ENCODE data around the gene IL15RA. TPM values are rescaled to one million over a fixed set of nuclear protein-coding genes. Genes with fewer than 3 reads are reported as not detected.

IL15RA gene
- polyA plus RNA-seq, 2 of the 4 experiments (the other 2 are of a cell fraction): 0.46 to 0.83 TPM

- FAIRE-seq: no peak
- H3K4me2 ChIP-seq: no peak overlapping the region
- no peaks in the 10 kb centered on the region for H3K4me1 ChIP-seq
- ChIA-PET CTCF (no interaction called here), POLR2A (no interaction called here)
- no peak overlapping the region for H3K27ac ChIP-seq
- WGBS (ENCODE audit: missing lambda C conversion rate): 44% methylated on average over 5 of the region's 5 CpGs
- no peaks in the 10 kb centered on the region for H3K9me3 ChIP-seq
- ATAC-seq: no peak
- H3K4me3 ChIP-seq: no peak overlapping the region
- no peak for TF ChIP-seq EHMT2 (IDR thresholded peaks at IDR 0.05; ENCODE audit: low read depth)
- no peak for TF ChIP-seq KDM1A (IDR thresholded peaks at IDR 0.05; ENCODE audit: low read depth)
- TF ChIP-seq FOXS1 (CRISPR knock-in tag; IDR thresholded peaks at IDR 0.05): no peak
- DNase-seq (ENCODE audit: low read depth in 1 of 2, low spot score in 1 of 2): no peak
Measured at GRCh38 chr10:6018422-6018821, 41.1 kb upstream of the IL15RA start.

GRCh38 chr10:6017781-6018354, 40.5 kb upstream of the IL15RA start:
- DNase-seq (ENCODE audit: low read depth in 1 of 2, low spot score in 1 of 2) (no peak), ATAC-seq (no peak), FAIRE-seq (no peak)
- Histone ChIP-seq H3K4me1 (no peaks in the 10 kb centered on the region), H3K27ac (no peak overlapping the region), H3K4me3 (no peak overlapping the region), H3K4me2 (no peak overlapping the region), H3K9me3 (no peaks in the 10 kb centered on the region)
- TF ChIP-seq ESRRA (IDR thresholded peaks at IDR 0.05; ENCODE audit: borderline replicate concordance, low read length): no peak
- TF ChIP-seq EHMT2 (IDR thresholded peaks at IDR 0.05; ENCODE audit: low read depth): no peak
- no peak for TF ChIP-seq EP300 (IDR thresholded peaks at IDR 0.05)
- TF ChIP-seq FOSB (CRISPR knock-in tag; IDR thresholded peaks at IDR 0.05): no peak
- no peak for TF ChIP-seq POLR2AphosphoS2 (conservative IDR thresholded peaks at IDR 0.05; ENCODE audit: low read length)
- TF ChIP-seq, protein P1, sequence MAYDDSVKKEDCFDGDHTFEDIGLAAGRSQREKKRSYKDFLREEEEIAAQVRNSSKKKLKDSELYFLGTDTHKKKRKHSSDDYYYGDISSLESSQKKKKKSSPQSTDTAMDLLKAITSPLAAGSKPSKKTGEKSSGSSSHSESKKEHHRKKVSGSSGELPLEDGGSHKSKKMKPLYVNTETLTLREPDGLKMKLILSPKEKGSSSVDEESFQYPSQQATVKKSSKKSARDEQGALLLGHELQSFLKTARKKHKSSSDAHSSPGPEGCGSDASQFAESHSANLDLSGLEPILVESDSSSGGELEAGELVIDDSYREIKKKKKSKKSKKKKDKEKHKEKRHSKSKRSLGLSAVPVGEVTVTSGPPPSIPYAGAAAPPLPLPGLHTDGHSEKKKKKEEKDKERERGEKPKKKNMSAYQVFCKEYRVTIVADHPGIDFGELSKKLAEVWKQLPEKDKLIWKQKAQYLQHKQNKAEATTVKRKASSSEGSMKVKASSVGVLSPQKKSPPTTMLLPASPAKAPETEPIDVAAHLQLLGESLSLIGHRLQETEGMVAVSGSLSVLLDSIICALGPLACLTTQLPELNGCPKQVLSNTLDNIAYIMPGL (CRISPR knock-in tag; IDR thresholded peaks at IDR 0.05; ENCODE audit: borderline replicate concordance): no peak
- no peak for TF ChIP-seq CHD4 (IDR thresholded peaks at IDR 0.05; ENCODE audit: borderline replicate concordance)
- no peak for TF ChIP-seq POLR2A (IDR thresholded peaks at IDR 0.05; ENCODE audit: low read length)
- TF ChIP-seq BHLHE40 (IDR thresholded peaks at IDR 0.05; ENCODE audit: low read depth, low read length): no peak
- no peak for TF ChIP-seq NR3C1 (IDR thresholded peaks at IDR 0.05)
- TF ChIP-seq CBX2 (IDR thresholded peaks at IDR 0.05; ENCODE audit: borderline replicate concordance, low read depth): no peak
- TF ChIP-seq RARB (CRISPR knock-in tag; IDR thresholded peaks at IDR 0.05): no peak
- no peak for TF ChIP-seq RFX5 (IDR thresholded peaks at IDR 0.05)
- TF ChIP-seq PHF8 (IDR thresholded peaks at IDR 0.05; ENCODE audit: borderline replicate concordance, low read depth): no peak
- no peak for TF ChIP-seq MAFK (IDR thresholded peaks at IDR 0.05; ENCODE audit: partially characterized antibody)
- TF ChIP-seq SMC3 (IDR thresholded peaks at IDR 0.05): no peak
- no peak for TF ChIP-seq TFCP2L1 (CRISPR knock-in tag; IDR thresholded peaks at IDR 0.05)
- TF ChIP-seq TP53 (CRISPR knock-in tag; IDR thresholded peaks at IDR 0.05): no peak
- TF ChIP-seq JUNB (IDR thresholded peaks at IDR 0.05): no peak
- no peak for TF ChIP-seq ZFP36 (IDR thresholded peaks at IDR 0.05; ENCODE audit: borderline replicate concordance, partially characterized antibody)
- ChIA-PET CTCF (interaction anchor here (1.0 kb wide), 1 partner anchor 68 kb away, joined by 4 read pairs; no protein-coding TSS in a partner anchor), POLR2A (no interaction called here)
- 81% methylated on average over 8 of the region's 8 CpGs for WGBS (ENCODE audit: missing lambda C conversion rate)

DNA sequence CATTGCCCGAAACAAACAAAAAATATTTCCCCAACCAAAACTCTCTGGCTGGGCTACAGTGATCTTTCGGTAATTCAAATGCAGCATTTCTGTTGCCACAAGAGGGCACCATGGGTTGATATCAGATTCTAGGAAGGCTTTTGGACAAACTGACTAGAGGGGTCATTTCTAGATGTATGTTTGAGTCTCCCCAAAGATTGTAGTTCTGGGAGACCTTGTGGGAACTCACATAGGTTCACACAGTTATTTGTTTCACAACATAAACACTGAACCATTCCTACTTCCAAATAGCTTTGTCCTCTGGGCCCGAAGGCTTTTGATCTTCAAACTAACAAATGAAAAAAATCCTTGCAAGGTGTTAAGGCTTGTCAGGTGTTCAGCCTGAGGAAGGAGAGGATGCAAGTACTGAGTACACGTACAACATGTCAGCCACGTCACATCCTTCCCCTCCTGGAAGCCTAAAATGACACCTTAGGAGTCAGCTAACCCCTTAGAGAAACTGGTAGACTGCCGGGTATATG, 37.0 kb upstream of the IL15RA start:
- H3K4me1 ChIP-seq: no peaks in the 10 kb centered on the region
- CTCF ChIA-PET: interaction anchor here (0.7 to 4.1 kb wide), 34 partner anchors 9 to 391 kb away, joined by 3 to 18 read pairs (median 4); partner anchors contain the start of genes ANKRD16 and FBH1
- no peak for TF ChIP-seq NR3C1 (IDR thresholded peaks at IDR 0.05)
- no peak for TF ChIP-seq MYC (IDR thresholded peaks at IDR 0.05; ENCODE audit: borderline replicate concordance, low read length)
- no peak for TF ChIP-seq CHD2 (IDR thresholded peaks at IDR 0.05; ENCODE audit: low read length, partially characterized antibody)
- peak; percentile 56 to 63 for TF ChIP-seq RAD21 (conservative IDR thresholded peaks at IDR 0.05 in 1 of 2, IDR thresholded peaks at IDR 0.05 in 1 of 2)
- no peak for TF ChIP-seq PHF8 (IDR thresholded peaks at IDR 0.05; ENCODE audit: borderline replicate concordance, low read depth)
- TF ChIP-seq EHF (CRISPR knock-in tag; IDR thresholded peaks at IDR 0.05): no peak
- TF ChIP-seq, protein P2, sequence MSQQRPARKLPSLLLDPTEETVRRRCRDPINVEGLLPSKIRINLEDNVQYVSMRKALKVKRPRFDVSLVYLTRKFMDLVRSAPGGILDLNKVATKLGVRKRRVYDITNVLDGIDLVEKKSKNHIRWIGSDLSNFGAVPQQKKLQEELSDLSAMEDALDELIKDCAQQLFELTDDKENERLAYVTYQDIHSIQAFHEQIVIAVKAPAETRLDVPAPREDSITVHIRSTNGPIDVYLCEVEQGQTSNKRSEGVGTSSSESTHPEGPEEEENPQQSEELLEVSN (IDR thresholded peaks at IDR 0.05; ENCODE audit: borderline replicate concordance, low read depth): no peak
- peak; percentile 75 for TF ChIP-seq SMC3 (IDR thresholded peaks at IDR 0.05)
- TF ChIP-seq RCOR1 (IDR thresholded peaks at IDR 0.05; ENCODE audit: low read depth, low read length): no peak
- TF ChIP-seq CTCF (IDR thresholded peaks at IDR 0.05): peak; percentile 80
- no peak for TF ChIP-seq ELK1 (IDR thresholded peaks at IDR 0.05; ENCODE audit: low read depth, low read length)
- TF ChIP-seq CHD4 (IDR thresholded peaks at IDR 0.05; ENCODE audit: borderline replicate concordance): no peak
- 34% methylated on average over 6 of the region's 6 CpGs for WGBS (ENCODE audit: missing lambda C conversion rate)
- H3K4me2 ChIP-seq: peak overlapping the region; percentile 59
- FAIRE-seq (no peak), DNase-seq (ENCODE audit: low read depth in 1 of 2, low spot score in 1 of 2) (peak; percentile 40 to 55), ATAC-seq (peak; percentile 74 to 89; a peak in 4 of 6 replicates)
- POLR2A ChIA-PET: no interaction called here
- H3K27ac ChIP-seq: no peak overlapping the region; a peak in 1 of 6 replicates
- H3K9me3 ChIP-seq: no peaks in the 10 kb centered on the region
- no peak overlapping the region for H3K4me3 ChIP-seq
